Esophagus mucosa (tissue), 1 donor: ENCODE data around the gene WBP2NL. TPM values are rescaled to one million over a fixed set of nuclear protein-coding genes. Genes with fewer than 3 reads are reported as not detected.

Experiments
- ATAC-seq: fragments of 200-7000 bp; cut with Tn5 transposase; one replicate; pipeline ENCODE4 v1.9.1; 2020
- total RNA-seq: library from RNA; stranded (reverse); gene quantifications from one replicate; pipeline ENCODE4 v1.2.4, GENCODE V29; 2023
- donor health status: DM: yes; HTN: yes; CAD: no.

The WBP2NL gene
- total RNA-seq, 1 donor from 2014 or later: 0.60 TPM

DNA sequence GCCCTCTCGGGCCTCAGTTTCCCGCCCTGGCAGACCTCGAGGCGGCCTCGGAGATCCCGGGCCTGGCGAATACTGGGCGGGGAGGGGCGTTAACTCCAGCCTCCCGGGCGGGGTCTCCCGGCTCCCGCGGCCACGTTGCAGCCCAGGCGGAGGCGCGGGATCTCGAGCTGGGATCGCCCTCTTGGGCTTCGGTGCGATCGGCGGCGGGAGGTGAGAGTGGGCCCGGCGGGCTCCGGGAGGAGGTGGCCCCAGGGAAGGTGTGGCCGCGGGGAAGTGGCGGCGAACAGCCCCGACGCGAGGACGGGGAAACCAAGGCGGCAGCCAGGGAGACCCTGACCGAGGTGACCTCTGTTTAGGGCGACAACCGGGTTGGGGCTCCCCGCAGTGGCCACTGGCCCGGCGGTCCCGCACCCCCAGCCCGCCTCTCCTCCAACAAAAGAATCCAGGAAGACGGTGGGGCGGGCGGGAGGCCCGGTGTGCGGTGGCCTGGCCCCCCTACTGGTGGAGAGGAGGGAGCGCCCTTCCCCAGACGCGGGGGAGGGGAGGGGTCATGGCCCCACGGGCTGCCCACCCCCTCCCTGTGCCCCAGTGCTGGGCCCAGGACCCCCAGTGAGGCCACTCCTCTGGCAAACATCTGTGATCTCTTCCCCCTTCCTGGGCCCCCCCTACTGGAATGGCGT, 75.7 kb downstream of the WBP2NL start, which contains the start of gene PHETA2:
PHETA2 (plus strand) TSS at position 117 of the 680 bp plus-strand sequence. CDS start 3,046 bp downstream, outside the sequence.
- no peak for ATAC-seq

DNA sequence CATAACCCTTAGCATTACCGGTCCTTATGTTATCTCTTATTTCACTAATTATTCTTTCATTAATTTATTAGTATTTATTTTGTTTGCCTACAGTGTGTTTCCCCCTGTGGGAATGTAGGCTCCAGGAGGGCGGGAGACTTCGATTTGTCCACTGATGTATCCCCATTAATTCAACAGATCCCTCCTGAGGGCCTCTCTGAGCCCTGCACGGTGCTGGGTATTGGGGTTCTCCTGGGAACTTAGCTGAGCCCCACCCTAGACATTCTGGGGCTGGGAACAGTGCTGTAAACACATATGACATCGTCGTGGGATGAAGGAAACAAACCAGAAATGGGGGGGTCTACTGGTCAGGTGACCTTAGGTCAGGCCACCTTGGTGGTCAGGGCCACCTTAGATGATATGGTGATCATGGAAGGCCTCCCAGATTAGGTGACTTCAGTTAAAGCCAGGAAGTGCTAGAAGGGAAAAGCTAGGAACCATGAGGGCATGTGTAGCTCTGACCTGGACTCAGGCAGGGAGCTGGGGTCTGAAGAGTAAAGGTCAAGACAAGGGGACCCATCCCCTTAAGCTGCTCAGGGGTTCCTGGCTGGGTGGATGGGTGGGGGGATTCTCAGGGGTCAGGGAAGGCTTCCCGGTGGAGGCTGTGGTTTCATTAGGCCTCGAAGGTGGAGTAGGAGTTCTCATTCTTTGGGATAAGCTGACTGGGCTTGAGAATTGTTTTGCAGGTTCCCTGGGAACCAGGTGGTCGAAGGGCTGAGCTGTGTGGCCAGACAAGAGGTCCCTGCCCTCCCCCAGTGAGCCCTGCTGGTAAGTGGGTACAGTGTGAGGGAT, 76.5 kb downstream of the WBP2NL start:
- no peak for ATAC-seq

DNA sequence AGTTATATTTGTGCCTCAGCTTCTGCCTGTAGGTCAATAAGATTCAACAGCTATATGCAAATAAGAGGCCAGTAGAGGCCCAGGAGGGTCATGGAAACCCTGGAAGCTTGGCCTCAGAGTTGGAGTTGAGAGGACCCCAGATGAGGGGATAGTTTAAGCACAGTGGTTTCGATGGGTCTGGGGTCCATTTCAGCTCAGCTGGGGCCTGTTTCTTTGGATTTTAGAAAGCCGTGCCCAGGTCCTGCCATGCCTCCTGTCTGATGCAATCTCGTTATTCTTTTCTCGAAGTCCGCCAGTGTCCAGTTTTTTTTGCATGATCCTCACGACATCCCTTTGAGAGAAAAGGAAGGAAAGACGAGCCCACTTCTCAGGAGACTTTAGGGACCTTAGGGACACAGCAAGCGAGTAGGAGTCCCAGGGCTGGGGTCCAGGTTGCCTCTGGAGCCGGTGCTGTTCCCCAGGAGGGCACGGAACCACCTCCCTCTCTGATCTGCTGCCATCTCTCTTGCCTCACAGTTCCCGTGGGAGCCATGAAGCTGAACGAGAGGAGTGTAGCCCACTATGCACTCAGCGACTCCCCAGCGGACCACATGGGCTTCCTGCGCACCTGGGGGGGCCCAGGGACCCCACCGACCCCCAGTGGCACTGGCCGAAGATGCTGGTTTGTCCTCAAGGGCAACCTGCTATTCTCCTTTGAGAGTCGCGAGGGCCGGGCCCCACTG, 78.3 kb downstream of the WBP2NL start:
- no peak for ATAC-seq

DNA sequence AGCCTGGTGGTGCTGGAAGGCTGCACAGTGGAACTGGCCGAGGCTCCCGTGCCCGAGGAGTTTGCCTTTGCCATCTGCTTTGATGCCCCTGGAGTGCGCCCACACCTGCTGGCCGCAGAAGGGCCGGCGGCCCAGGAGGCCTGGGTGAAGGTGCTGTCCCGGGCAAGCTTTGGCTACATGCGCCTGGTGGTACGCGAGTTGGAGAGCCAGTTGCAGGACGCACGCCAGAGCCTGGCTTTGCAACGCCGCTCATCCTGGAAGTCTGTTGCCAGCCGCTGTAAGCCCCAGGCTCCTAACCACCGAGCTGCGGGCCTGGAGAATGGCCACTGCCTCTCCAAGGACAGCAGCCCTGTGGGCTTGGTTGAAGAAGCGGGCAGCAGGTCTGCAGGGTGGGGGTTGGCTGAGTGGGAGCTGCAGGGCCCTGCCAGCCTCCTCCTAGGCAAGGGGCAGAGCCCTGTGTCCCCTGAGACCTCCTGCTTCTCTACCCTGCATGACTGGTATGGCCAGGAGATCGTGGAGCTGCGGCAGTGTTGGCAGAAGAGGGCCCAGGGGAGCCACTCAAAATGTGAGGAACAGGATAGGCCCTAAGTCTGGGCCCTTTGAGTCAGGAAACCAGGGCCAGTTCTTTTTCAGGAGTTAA, 79.0 kb downstream of the WBP2NL start:
- no peak for ATAC-seq

Other genes with a start within 250 kb of the WBP2NL start
- 6.9 TPM for gene CCDC134, start 198.1 kb upstream of the WBP2NL start, total RNA-seq
- gene SREBF2, start 165.7 kb upstream of the WBP2NL start, total RNA-seq: 131 TPM
- 0.16 TPM for gene SHISA8, start 83.7 kb upstream of the WBP2NL start, total RNA-seq
- gene TNFRSF13C, start 72.0 kb upstream of the WBP2NL start, total RNA-seq: 1.00 TPM
- gene CENPM, start 51.6 kb upstream of the WBP2NL start, total RNA-seq: 10.6 TPM
- gene SEPTIN3, start 29.3 kb upstream of the WBP2NL start, total RNA-seq: 0.24 TPM
- gene NAGA, start 72.0 kb downstream of the WBP2NL start, total RNA-seq: 11.2 TPM
- gene PHETA2, start 75.5 kb downstream of the WBP2NL start, total RNA-seq: 5.5 TPM
- 86.4 TPM for gene SMDT1, start 80.9 kb downstream of the WBP2NL start, total RNA-seq
- gene NDUFA6, start 92.0 kb downstream of the WBP2NL start, total RNA-seq: 76.9 TPM
- gene CYP2D6, start 132.0 kb downstream of the WBP2NL start, total RNA-seq: 1.1 TPM